ENCODE results near the gene CCDC27.

Gene CCDC27

GRCh38 chr1:3768811-3769390 is 16.7 kb downstream of the CCDC27 start:
- H3K27ac ChIP-seq, result no peak overlapping the region
- no peaks in the 10 kb centered on the region for H3K36me3 ChIP-seq (replicated peaks)
- H3K27me3 ChIP-seq (replicated peaks), result no peaks in the 10 kb centered on the region
- no peak for TF ChIP-seq CTCF (IDR thresholded peaks at IDR 0.05; ENCODE audit: low read depth, low read length, missing control alignments)
- in situ Hi-C loops (cut with HindIII; ENCODE audit: low pct_ligation_motif_present, low sequenced_read_pairs), result no loop called here
- no peak for DNase-seq
- no peak overlapping the region for H3K4me3 ChIP-seq (ENCODE audit: low read depth, low read length)

- no peak for DNase-seq
- Histone ChIP-seq H3K27ac (no peak overlapping the region), H3K36me3 (replicated peaks) (no peaks in the 10 kb centered on the region), H3K4me3 (ENCODE audit: low read depth, low read length) (no peak overlapping the region), H3K27me3 (replicated peaks) (no peaks in the 10 kb centered on the region)
- in situ Hi-C loops (cut with HindIII; ENCODE audit: low pct_ligation_motif_present, low sequenced_read_pairs), result no loop called here
- no peak for TF ChIP-seq CTCF (IDR thresholded peaks at IDR 0.05; ENCODE audit: low read depth, low read length, missing control alignments)
Measured at GRCh38 chr1:3770047-3770765, 18.0 kb downstream of the CCDC27 start.

- in situ Hi-C loops (cut with HindIII; ENCODE audit: low pct_ligation_motif_present, low sequenced_read_pairs), result no loop called here
- no peak for DNase-seq
Measured at GRCh38 chr1:3771108-3772026, 19.1 kb downstream of the CCDC27 start.

GRCh38 chr1:3772027-3772714 is 19.9 kb downstream of the CCDC27 start:
- Histone ChIP-seq H3K27ac (no peak overlapping the region), H3K4me3 (ENCODE audit: low read depth, low read length) (peak overlapping the region; percentile 53), H3K36me3 (replicated peaks) (no peaks in the 10 kb centered on the region), H3K27me3 (replicated peaks) (no peaks in the 10 kb centered on the region)
- no peak for TF ChIP-seq CTCF (IDR thresholded peaks at IDR 0.05; ENCODE audit: low read depth, low read length, missing control alignments)
- in situ Hi-C loops (cut with HindIII; ENCODE audit: low pct_ligation_motif_present, low sequenced_read_pairs), result no loop called here
- DNase-seq, result peak; percentile 56

More at GRCh38 chr1:3771108-3772026, 19.1 kb downstream of the CCDC27 start:
- peak overlapping the region; percentile 53 for H3K4me3 ChIP-seq (ENCODE audit: low read depth, low read length)
- H3K36me3 ChIP-seq (replicated peaks), result no peaks in the 10 kb centered on the region
- TF ChIP-seq CTCF (IDR thresholded peaks at IDR 0.05; ENCODE audit: low read depth, low read length, missing control alignments), result no peak
- no peaks in the 10 kb centered on the region for H3K27me3 ChIP-seq (replicated peaks)
- H3K27ac ChIP-seq, result no peak overlapping the region

GRCh38 chr1:3772715-3773571 is 20.7 kb downstream of the CCDC27 start, which contains the start of gene SMIM1:
Gene SMIM1 (plus strand): TSS chr1:3772749. CDS start chr1:3775374, 2,625 bp downstream.
- in situ Hi-C loops (cut with HindIII; ENCODE audit: low pct_ligation_motif_present, low sequenced_read_pairs), result no loop called here
- no peak within 1 kb of the TSS for H3K27ac ChIP-seq

More at GRCh38 chr1:3772715-3773571, 20.7 kb downstream of the CCDC27 start, which contains the start of gene SMIM1:
- no peaks in the 10 kb centered on the region for H3K27me3 ChIP-seq (replicated peaks)
- no peak for DNase-seq
- H3K4me3 ChIP-seq (ENCODE audit: low read depth, low read length), result peak within 1 kb of the TSS; percentile 53
- H3K36me3 ChIP-seq (replicated peaks), result no peaks in the 10 kb centered on the region
- TF ChIP-seq CTCF (IDR thresholded peaks at IDR 0.05; ENCODE audit: low read depth, low read length, missing control alignments), result no peak

All from brain microvascular endothelial cell (primary cell).